GM23338 (cell line): Measurements from ENCODE around the gene THSD4.

Source experiments
- CREB1 ChIP-seq: fragments of 250-450 bp; sonication (Bioruptor Pico); IDR thresholded peaks from 2 replicates; pipeline ENCODE4 v1.5.0; 2020; ENCODE audit warnings: low read depth, mild to moderate bottlenecking, moderate library complexity
- EZH2 ChIP-seq: fragments of 200-600 bp; sonication (generic); IDR thresholded peaks from one replicate; pipeline ENCODE4 v1.8.0; 2017; ENCODE audit warnings: antibody characterized with exemption, mild to moderate bottlenecking, low read depth; ENCODE audit not compliant: unreplicated experiment
- EZH2phosphoT487 ChIP-seq: fragments of 200-600 bp; sonication (generic); IDR thresholded peaks from one replicate; pipeline ENCODE4 v1.8.1; 2018; ENCODE audit warnings: antibody characterized with exemption; ENCODE audit not compliant: unreplicated experiment
- JUNB ChIP-seq: IDR thresholded peaks from one replicate; pipeline ENCODE4 v1.6.1; 2016; ENCODE audit warnings: antibody characterized with exemption; ENCODE audit not compliant: unreplicated experiment
- NANOG ChIP-seq: IDR thresholded peaks from 2 replicates; pipeline ENCODE4 v1.6.1; 2016; ENCODE audit warnings: antibody characterized with exemption, borderline replicate concordance
- POLR2AphosphoS5 ChIP-seq: IDR thresholded peaks from 2 replicates; pipeline ENCODE4 v1.6.1; 2016; ENCODE audit warnings: antibody characterized with exemption, low read depth
- ZNF114 ChIP-seq: fragments of 250-450 bp; sonication (Bioruptor Pico); IDR thresholded peaks from 2 replicates; pipeline ENCODE4 v1.5.0; 2020; ENCODE audit warnings: mild to moderate bottlenecking, moderate library complexity
- TF ChIP-seq, protein P1 (sequence below), 2 experiments: fragments of 200-600 bp in 1 of 2; sonication (generic) in 1 of 2; conservative IDR thresholded peaks; 2 replicates each; pipeline versions ENCODE4 v1.5.1 to v1.6.1; 2016 to 2017; ENCODE audit warnings: antibody characterized with exemption in 2 of 2, low read depth in 2 of 2, mild to moderate bottlenecking in 2 of 2, moderate library complexity in 1 of 2
- TF ChIP-seq, protein P2 (sequence below): IDR thresholded peaks from one replicate; pipeline ENCODE4 v1.6.1; 2018; ENCODE audit warnings: antibody characterized with exemption; ENCODE audit not compliant: unreplicated experiment

DNA sequence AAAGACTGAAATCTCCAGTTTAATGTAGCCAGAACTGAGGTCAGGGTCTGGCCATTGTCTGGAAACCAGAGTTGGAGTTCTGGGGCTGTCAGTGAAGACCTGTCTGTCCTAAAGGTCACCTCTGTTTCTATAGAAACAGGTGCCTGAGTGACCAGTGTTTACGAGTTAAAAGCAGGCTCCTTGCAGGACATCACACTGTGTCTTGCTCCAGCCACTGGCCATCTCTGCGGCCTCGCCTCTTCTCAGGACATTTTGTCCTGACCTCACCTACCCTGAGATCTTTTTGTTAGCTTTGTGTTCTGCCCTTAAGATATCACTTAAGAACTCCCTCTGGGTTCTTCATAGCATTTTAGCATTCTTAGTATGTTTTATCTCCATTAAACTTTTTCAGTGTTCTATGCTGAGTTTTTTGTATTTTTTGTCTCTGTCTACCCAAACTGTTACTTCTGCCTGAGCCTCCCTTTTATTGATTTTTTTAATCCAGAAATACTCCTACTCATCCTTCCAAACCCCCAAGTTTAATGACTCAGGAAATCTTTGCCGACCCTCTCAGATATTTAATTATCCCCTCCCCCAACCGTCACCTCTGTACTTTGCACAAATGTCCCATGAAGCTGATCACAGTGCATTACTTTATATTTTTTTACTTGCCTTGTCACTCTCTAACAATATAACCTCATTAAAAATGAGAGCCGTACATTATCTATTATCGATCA lies 223.7 kb downstream of the THSD4 start:
- TF ChIP-seq, protein P1, sequence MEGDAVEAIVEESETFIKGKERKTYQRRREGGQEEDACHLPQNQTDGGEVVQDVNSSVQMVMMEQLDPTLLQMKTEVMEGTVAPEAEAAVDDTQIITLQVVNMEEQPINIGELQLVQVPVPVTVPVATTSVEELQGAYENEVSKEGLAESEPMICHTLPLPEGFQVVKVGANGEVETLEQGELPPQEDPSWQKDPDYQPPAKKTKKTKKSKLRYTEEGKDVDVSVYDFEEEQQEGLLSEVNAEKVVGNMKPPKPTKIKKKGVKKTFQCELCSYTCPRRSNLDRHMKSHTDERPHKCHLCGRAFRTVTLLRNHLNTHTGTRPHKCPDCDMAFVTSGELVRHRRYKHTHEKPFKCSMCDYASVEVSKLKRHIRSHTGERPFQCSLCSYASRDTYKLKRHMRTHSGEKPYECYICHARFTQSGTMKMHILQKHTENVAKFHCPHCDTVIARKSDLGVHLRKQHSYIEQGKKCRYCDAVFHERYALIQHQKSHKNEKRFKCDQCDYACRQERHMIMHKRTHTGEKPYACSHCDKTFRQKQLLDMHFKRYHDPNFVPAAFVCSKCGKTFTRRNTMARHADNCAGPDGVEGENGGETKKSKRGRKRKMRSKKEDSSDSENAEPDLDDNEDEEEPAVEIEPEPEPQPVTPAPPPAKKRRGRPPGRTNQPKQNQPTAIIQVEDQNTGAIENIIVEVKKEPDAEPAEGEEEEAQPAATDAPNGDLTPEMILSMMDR (conservative IDR thresholded peaks at IDR 0.05; ENCODE audit: low read depth in 2 of 2), result no peak
- TF ChIP-seq CREB1 (CRISPR knock-in tag) (no peak), EZH2 (no peak), JUNB (no peak), EZH2phosphoT487 (no peak), POLR2AphosphoS5 (no peak), NANOG (no peak), ZNF114 (CRISPR knock-in tag) (no peak)
- TF ChIP-seq, protein P2, sequence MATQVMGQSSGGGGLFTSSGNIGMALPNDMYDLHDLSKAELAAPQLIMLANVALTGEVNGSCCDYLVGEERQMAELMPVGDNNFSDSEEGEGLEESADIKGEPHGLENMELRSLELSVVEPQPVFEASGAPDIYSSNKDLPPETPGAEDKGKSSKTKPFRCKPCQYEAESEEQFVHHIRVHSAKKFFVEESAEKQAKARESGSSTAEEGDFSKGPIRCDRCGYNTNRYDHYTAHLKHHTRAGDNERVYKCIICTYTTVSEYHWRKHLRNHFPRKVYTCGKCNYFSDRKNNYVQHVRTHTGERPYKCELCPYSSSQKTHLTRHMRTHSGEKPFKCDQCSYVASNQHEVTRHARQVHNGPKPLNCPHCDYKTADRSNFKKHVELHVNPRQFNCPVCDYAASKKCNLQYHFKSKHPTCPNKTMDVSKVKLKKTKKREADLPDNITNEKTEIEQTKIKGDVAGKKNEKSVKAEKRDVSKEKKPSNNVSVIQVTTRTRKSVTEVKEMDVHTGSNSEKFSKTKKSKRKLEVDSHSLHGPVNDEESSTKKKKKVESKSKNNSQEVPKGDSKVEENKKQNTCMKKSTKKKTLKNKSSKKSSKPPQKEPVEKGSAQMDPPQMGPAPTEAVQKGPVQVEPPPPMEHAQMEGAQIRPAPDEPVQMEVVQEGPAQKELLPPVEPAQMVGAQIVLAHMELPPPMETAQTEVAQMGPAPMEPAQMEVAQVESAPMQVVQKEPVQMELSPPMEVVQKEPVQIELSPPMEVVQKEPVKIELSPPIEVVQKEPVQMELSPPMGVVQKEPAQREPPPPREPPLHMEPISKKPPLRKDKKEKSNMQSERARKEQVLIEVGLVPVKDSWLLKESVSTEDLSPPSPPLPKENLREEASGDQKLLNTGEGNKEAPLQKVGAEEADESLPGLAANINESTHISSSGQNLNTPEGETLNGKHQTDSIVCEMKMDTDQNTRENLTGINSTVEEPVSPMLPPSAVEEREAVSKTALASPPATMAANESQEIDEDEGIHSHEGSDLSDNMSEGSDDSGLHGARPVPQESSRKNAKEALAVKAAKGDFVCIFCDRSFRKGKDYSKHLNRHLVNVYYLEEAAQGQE, result no peak
